Neural crest cell (in vitro differentiated cells): ENCODE data around the gene UQCC2. TPM values are rescaled to one million over a fixed set of nuclear protein-coding genes. Genes with fewer than 3 reads are reported as not detected.

Experiments
- DNase-seq: peaks from one replicate; pipeline ENCODE4 v3.0.0; 2021; ENCODE audit warnings: low read depth, mixed read lengths, low spot score
- H3K27ac Mint-ChIP-seq: one replicate; pipeline ENCODE4 v1.8.0; 2021; ENCODE audit warnings: mild to moderate bottlenecking, mixed read lengths; ENCODE audit not compliant: unreplicated experiment
- H3K27me3 Mint-ChIP-seq: 2 replicates; pipeline ENCODE4 v1.8.0; 2021; ENCODE audit warnings: low read depth, mild to moderate bottlenecking, mixed read lengths
- H3K36me3 Mint-ChIP-seq: 2 replicates; pipeline ENCODE4 v1.8.0; 2021; ENCODE audit warnings: low read depth, mild to moderate bottlenecking, mixed read lengths
- H3K4me1 Mint-ChIP-seq: 2 replicates; pipeline ENCODE4 v1.8.0; 2021; ENCODE audit warnings: mixed read lengths
- H3K4me3 Mint-ChIP-seq: one replicate; pipeline ENCODE4 v1.8.0; 2021; ENCODE audit warnings: mild to moderate bottlenecking, mixed read lengths
- H3K9me3 Mint-ChIP-seq: 2 replicates; pipeline ENCODE4 v1.8.0; 2021; ENCODE audit warnings: mixed read lengths
- total RNA-seq: library from RNA; stranded (reverse); gene quantifications from 2 replicates; pipeline ENCODE4 v1.2.1, GENCODE V29; 2021
- TF ChIP-seq, protein P1 (sequence below): fragments of 200-600 bp; sonication (generic); conservative IDR thresholded peaks from 2 replicates; pipeline ENCODE4 v1.5.0; 2021; ENCODE audit warnings: antibody characterized with exemption, mild to moderate bottlenecking

Gene UQCC2
- total RNA-seq, 1 donor from 2014 or later = 116 TPM

DNA sequence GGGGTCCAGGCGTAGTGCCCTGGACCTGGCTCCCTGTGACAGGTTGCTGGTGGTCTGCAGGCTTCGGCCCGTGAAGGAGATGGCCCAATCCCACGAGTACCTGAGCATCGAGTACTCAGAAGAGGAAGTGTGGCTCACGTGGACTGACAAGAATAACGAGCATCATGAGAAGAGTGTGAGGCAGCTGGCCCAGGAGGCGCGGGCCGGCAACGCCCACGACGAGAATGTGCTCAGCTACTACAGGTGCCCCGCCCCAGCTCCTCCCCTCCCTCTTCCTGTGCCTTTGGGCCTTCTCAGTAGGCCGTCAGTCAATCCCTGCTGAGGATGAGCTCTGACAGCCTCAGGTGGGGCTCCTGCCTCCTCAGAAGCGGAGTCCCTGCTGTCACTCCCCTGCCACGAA, 42.6 kb downstream of the UQCC2 start:
- Mint-ChIP-seq H3K27me3 (no peaks in the 10 kb centered on the region), H3K36me3 (no peaks in the 10 kb centered on the region), H3K4me3 (no peak overlapping the region), H3K9me3 (no peaks in the 10 kb centered on the region), H3K27ac (peak overlapping the region; percentile 43), H3K4me1 (peaks cover 3% of the 10 kb centered on the region)
- TF ChIP-seq, protein P1, sequence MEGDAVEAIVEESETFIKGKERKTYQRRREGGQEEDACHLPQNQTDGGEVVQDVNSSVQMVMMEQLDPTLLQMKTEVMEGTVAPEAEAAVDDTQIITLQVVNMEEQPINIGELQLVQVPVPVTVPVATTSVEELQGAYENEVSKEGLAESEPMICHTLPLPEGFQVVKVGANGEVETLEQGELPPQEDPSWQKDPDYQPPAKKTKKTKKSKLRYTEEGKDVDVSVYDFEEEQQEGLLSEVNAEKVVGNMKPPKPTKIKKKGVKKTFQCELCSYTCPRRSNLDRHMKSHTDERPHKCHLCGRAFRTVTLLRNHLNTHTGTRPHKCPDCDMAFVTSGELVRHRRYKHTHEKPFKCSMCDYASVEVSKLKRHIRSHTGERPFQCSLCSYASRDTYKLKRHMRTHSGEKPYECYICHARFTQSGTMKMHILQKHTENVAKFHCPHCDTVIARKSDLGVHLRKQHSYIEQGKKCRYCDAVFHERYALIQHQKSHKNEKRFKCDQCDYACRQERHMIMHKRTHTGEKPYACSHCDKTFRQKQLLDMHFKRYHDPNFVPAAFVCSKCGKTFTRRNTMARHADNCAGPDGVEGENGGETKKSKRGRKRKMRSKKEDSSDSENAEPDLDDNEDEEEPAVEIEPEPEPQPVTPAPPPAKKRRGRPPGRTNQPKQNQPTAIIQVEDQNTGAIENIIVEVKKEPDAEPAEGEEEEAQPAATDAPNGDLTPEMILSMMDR = no peak
- DNase-seq = no peak

DNA sequence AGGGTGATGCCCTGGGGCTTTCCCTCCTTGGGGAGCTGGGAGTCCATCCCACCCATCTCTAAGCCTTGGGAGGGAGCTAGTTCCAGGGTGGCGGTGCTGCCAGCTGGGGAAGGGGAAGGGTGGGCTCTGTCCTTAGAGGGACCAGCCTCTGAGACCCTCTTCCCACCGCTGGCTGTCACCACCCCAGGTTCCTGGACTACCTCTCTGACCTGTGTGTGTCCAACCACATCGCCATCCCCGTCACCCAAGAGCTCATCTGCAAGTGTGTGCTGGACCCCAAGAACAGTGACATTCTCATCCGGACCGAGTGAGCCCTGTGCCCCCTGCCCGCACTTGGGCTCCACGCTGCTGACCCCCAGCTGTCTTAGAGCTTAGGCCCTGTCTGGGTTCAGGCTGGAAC, 43.2 kb downstream of the UQCC2 start:
- no peaks in the 10 kb centered on the region for H3K36me3 Mint-ChIP-seq
- H3K27ac Mint-ChIP-seq = no peak overlapping the region

DNA sequence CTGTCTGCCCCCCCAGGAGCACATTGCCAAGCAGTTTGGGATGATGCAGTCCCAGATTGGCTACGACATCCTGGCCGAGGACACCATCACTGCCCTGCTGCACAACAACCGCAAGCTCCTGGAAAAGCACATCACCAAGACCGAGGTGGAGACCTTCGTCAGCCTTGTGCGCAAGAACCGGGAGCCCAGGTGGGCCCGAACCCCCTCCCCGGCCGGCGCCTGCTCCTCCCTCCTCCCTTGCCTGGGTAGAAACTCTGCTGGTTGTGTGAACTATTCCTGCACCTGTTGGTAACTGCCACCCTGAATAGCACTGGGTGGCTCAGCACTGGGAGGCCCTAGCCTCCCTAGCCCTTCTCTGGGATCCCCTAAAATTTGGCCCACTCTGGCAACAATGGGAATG, 43.7 kb downstream of the UQCC2 start:
- Mint-ChIP-seq H3K9me3 (no peaks in the 10 kb centered on the region), H3K27ac (no peak overlapping the region), H3K4me3 (no peak overlapping the region), H3K36me3 (no peaks in the 10 kb centered on the region), H3K27me3 (no peaks in the 10 kb centered on the region), H3K4me1 (no peaks in the 10 kb centered on the region)
- DNase-seq = no peak
- TF ChIP-seq, protein P1 = no peak

More for the DNA sequence above, 43.2 kb downstream of the UQCC2 start:
- no peaks in the 10 kb centered on the region for H3K9me3 Mint-ChIP-seq
- DNase-seq = no peak
- peaks cover under 1% of the 10 kb centered on the region for H3K4me1 Mint-ChIP-seq
- no peaks in the 10 kb centered on the region for H3K27me3 Mint-ChIP-seq
- no peak overlapping the region for H3K4me3 Mint-ChIP-seq
- TF ChIP-seq, protein P1 = no peak

DNA sequence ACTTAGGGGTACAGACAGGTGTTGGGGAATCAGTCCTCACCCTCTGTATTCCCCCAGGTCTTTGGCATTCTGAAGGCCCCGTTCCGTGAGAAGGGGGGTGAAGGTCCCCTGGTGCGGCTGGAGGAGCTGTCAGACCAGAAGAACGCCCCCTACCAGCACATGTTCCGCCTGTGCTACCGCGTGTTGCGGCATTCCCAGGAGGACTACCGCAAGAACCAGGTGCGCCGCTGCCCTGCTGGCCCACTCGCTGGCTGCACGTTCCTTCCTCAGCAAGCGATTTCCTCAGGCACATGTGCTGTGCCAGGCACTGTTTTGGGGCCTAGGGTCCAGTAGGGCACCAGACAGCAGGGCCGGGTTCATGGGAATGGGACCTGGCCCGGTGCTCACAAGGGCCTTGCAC, 44.4 kb downstream of the UQCC2 start:
- no peaks in the 10 kb centered on the region for H3K9me3 Mint-ChIP-seq
- no peak for DNase-seq
- TF ChIP-seq, protein P1 = no peak
- no peaks in the 10 kb centered on the region for H3K4me1 Mint-ChIP-seq
- no peak overlapping the region for H3K27ac Mint-ChIP-seq
- no peaks in the 10 kb centered on the region for H3K27me3 Mint-ChIP-seq
- H3K36me3 Mint-ChIP-seq = no peaks in the 10 kb centered on the region
- no peak overlapping the region for H3K4me3 Mint-ChIP-seq

DNA sequence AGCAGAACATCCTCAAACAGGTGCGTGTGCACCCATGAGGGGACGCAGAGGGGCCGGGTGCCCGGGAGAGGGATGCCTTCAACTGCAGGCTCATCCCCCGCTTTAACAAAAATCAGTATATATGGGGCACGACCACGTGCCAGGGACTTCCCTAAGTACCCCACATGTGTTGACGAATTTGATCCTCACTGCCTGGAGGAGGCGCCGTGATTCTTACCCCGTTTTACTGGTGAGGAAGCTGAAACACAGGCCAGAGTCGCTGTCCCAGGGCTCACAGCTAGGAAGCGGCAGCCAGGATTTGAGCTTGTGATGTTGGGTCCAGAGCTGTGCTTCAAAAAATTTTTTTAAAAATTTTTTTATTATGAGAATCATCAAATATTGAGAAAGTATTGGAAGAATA, 45.5 kb downstream of the UQCC2 start:
- no peak for DNase-seq
- Mint-ChIP-seq H3K9me3 (no peaks in the 10 kb centered on the region), H3K4me3 (no peak overlapping the region), H3K27me3 (no peaks in the 10 kb centered on the region), H3K36me3 (no peaks in the 10 kb centered on the region), H3K4me1 (peaks cover 1% of the 10 kb centered on the region), H3K27ac (no peak overlapping the region)
- TF ChIP-seq, protein P1 = no peak

DNA sequence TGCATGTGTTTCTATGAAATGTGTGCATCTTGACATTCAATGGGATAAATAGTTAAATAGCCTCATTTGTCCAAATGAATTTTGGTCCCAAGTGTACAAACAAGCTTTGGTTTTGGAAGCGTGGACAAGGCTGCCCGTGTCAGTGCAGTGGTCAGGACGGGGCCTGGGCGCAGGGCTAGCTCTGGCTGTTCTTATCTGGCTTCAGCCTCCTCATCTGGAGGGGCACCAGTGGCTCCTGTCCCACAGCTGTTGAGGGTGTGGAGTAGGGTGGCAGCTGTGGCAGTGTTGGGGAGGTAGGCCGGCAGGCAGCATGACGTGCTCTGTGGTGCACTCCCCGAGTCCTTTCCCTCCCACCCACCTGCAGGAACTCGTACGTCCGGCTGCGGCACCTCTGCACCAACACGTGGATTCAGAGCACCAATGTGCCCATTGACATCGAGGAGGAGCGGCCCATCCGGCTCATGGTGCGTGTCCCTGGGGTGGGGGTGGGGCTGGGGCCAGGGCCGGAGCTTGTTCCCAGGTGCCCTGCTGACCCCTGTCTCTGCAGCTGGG, 46.9 kb downstream of the UQCC2 start:
- Mint-ChIP-seq H3K9me3 (no peaks in the 10 kb centered on the region), H3K4me3 (no peak overlapping the region), H3K27me3 (no peaks in the 10 kb centered on the region), H3K4me1 (peaks cover 3% of the 10 kb centered on the region), H3K27ac (no peak overlapping the region), H3K36me3 (no peaks in the 10 kb centered on the region)
- TF ChIP-seq, protein P1 = no peak
- DNase-seq = no peak
